Spleen (tissue), 7 donors: ENCODE measurements around the gene SCRN2.

ENCODE experiments used
- POLR2A ChIP-seq, 3 donors: fragments of 450-650 bp; IDR thresholded peaks; one replicate each; pipeline ENCODE4 v1.5.1; 2017; ENCODE audit warnings: antibody characterized with exemption in 3 of 3, mild to moderate bottlenecking in 1 of 3
- POLR2AphosphoS5 ChIP-seq, 3 donors: sonication (generic); formaldehyde crosslinking; IDR thresholded peaks; one replicate each; pipeline ENCODE4 v1.5.1; 2017; ENCODE audit warnings: antibody characterized with exemption in 3 of 3
- TF ChIP-seq, protein P1 (sequence below), 11 experiments: fragments of 200-600 bp in 7 of 11; fragments of 450-650 bp in 4 of 11; sonication (generic) in 4 of 11; IDR thresholded peaks in 8 of 11; conservative IDR thresholded peaks in 3 of 11; 1 replicate in 7 of 11; 2 replicates in 4 of 11; pipeline versions ENCODE4 v1.4.0 to v1.8.0; 2016 to 2021; ENCODE audit warnings: antibody characterized with exemption in 11 of 11, inconsistent platforms in 4 of 11, mild to moderate bottlenecking in 1 of 11
- donor health status: DM: no; HTN: no; CAD: no; lungs with moderate emphysema.
- donor health status: DM: no; HTN: no; CAD: no.
- donor health status: DM: no; HTN: no; CAD: no.

DNA sequence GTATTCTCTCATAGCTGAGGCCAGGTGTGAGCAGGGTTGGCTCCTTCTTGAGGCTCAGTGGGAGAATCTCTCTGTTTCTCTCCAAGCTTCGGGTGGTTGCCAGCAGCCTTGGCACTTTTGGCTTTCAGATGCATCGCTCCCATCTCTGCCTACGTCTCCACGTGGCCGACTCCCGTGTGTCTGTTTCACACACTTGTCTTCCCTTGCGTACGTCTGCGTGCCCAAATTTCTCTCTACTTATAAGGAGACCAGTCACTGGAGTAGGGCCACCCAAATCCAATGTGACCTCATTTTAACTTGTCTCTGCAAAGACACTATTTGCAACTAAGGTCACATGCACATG is 34.2 kb downstream of the SCRN2 start:
- TF ChIP-seq, protein P1, sequence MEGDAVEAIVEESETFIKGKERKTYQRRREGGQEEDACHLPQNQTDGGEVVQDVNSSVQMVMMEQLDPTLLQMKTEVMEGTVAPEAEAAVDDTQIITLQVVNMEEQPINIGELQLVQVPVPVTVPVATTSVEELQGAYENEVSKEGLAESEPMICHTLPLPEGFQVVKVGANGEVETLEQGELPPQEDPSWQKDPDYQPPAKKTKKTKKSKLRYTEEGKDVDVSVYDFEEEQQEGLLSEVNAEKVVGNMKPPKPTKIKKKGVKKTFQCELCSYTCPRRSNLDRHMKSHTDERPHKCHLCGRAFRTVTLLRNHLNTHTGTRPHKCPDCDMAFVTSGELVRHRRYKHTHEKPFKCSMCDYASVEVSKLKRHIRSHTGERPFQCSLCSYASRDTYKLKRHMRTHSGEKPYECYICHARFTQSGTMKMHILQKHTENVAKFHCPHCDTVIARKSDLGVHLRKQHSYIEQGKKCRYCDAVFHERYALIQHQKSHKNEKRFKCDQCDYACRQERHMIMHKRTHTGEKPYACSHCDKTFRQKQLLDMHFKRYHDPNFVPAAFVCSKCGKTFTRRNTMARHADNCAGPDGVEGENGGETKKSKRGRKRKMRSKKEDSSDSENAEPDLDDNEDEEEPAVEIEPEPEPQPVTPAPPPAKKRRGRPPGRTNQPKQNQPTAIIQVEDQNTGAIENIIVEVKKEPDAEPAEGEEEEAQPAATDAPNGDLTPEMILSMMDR (IDR thresholded peaks at IDR 0.05 in 8 of 11, conservative IDR thresholded peaks at IDR 0.05 in 3 of 11), result no peak
- no peak for TF ChIP-seq POLR2A (IDR thresholded peaks at IDR 0.05)
- no peak for TF ChIP-seq POLR2AphosphoS5 (IDR thresholded peaks at IDR 0.05)
